ACHN (cell line): ENCODE measurements around the gene B4GALT7.

ENCODE experiments used
- DNase-seq: peaks from one replicate; pipeline ENCODE4 v3.0.0-alpha.2; 2015
- in situ Hi-C: cut with HindIII; loops from 2 replicates; pipeline ENCODE4 v1.10.0; 2017; ENCODE audit warnings: low sequenced_read_pairs, low pct_ligation_motif_present, low pct_unique_long_range_greater_than_20kb

B4GALT7 gene

GRCh38 chr5:177592010-177592834, 7.7 kb upstream of the B4GALT7 start, which contains the start of gene TMED9:
Gene TMED9, plus strand, starts transcription at chr5:177592203. Its CDS starts 12 bp downstream, at chr5:177592215.
- peak; percentile 79 for DNase-seq
- in situ Hi-C loops: no loop called here

- in situ Hi-C loops: no loop called here
- no peak for DNase-seq
Measured at GRCh38 chr5:177592905-177593304, 7.0 kb upstream of the B4GALT7 start.

GRCh38 chr5:177593511-177593910, 6.4 kb upstream of the B4GALT7 start:
- no peak for DNase-seq
- in situ Hi-C loops: no loop called here

- no peak for DNase-seq
- in situ Hi-C loops: no loop called here
Measured at GRCh38 chr5:177594071-177594470, 5.9 kb upstream of the B4GALT7 start.

- in situ Hi-C loops: no loop called here
- DNase-seq: no peak
Measured at GRCh38 chr5:177595026-177595585, 4.8 kb upstream of the B4GALT7 start.

- in situ Hi-C loops: no loop called here
- peak; percentile 59 for DNase-seq
Measured at GRCh38 chr5:177595991-177596774, 3.7 kb upstream of the B4GALT7 start.

GRCh38 chr5:177596775-177597238, 3.1 kb upstream of the B4GALT7 start:
- DNase-seq: no peak
- in situ Hi-C loops: no loop called here

GRCh38 chr5:177598477-177598876, 1.5 kb upstream of the B4GALT7 start:
- in situ Hi-C loops: no loop called here

GRCh38 chr5:177600508-177601018, 631 bp downstream of the B4GALT7 start:
- DNase-seq: peak; percentile 7
- in situ Hi-C loops: no loop called here

More at GRCh38 chr5:177598477-177598876, 1.5 kb upstream of the B4GALT7 start:
- no peak for DNase-seq

- in situ Hi-C loops: no loop called here
- no peak for DNase-seq
Measured at GRCh38 chr5:177601126-177601525, 1.2 kb downstream of the B4GALT7 start.

DNA sequence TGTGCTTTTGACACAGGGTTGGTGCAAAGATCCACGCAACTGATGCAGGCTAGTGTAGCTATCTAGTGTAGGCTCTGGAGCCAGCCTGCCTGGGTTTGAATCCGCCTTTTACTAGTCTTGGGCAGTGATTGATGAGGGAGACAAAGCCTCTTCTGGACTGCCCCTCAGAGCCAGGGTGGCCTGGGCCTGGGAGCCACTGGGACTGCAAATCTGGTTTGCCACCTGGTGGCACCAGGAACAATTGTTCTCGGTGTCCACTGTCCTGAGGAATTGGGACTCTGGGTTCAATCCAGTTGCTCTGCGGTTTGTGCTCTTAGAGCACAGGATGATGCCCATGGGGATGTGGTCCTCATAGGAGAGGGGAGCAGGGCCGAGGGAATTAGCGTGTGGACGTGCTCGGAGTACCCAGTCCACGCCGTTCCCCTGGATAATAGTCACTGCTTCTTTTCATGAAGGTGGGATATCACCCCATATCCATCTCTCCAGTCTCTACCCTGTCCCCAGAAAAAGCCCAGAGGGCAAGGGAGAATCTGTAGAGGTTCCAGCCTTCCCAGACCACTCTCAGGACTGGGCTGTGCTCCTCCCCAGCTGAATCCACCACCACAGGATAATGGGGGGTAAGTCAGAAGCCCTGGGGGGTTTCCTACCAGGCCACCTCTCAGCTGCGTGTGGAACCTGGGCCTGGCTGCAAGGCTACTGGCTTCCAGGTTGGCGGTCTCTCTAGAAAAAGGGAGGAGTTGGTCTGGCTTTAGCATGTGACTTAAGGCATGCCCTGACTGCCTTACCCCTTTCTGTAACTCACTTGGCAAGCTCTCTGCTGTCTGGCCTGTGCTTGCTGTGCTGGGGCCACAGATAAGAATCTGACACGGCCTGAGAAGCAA, 1.9 kb downstream of the B4GALT7 start:
- peak; percentile 9 for DNase-seq
- in situ Hi-C loops: no loop called here

- in situ Hi-C loops: no loop called here
- no peak for DNase-seq
Measured at GRCh38 chr5:177602458-177602830, 2.5 kb downstream of the B4GALT7 start.

DNA sequence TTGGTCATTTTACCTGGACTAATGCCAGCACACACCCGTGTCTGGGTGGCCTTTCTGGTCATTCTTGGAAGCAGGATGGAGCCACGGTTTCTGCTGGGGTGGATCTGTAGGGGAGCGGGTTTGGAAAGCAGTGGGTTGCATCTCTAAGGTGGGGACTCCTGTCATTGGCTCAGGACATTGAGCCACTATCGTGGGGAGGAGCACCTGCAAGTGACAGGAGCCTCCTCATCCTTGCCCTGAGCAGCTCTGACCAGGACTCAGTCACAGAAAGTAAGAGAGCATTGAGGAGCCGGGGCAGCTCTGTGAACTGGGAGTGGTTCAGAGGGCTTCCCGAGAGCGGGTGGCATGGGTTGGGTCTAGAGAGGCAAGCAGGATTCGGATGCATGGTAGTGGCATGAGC, 3.7 kb downstream of the B4GALT7 start:
- in situ Hi-C loops: no loop called here
- no peak for DNase-seq

DNA sequence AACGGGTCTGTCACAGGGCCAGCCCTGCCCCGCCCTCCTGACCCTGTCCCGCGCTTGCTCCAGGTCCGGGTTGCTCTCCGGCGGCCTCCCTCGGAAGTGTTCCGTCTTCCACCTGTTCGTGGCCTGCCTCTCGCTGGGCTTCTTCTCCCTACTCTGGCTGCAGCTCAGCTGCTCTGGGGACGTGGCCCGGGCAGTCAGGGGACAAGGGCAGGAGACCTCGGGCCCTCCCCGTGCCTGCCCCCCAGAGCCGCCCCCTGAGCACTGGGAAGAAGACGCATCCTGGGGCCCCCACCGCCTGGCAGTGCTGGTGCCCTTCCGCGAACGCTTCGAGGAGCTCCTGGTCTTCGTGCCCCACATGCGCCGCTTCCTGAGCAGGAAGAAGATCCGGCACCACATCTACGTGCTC, 4.2 kb downstream of the B4GALT7 start:
- in situ Hi-C loops: no loop called here
- DNase-seq: no peak

DNA sequence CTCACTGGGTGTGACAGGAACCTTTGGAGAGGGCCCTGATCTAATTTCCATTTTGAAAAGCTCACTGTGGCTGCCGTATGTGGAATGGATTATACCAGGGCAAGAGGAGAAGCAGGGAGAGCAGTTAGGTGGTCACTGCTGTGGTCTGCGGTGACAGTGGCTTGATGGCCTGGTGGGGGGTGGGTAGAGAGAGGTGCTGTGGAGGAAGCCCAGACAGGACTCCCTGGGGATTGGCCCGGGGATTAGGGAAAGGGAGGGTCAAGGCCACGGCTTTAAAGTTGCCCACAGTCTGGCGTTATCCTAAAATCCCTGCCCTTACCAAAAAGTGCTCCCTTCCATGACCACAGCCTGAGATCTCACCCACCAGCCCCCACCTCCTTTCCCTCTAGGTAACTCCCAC, 4.7 kb downstream of the B4GALT7 start:
- no peak for DNase-seq
- in situ Hi-C loops: no loop called here

DNA sequence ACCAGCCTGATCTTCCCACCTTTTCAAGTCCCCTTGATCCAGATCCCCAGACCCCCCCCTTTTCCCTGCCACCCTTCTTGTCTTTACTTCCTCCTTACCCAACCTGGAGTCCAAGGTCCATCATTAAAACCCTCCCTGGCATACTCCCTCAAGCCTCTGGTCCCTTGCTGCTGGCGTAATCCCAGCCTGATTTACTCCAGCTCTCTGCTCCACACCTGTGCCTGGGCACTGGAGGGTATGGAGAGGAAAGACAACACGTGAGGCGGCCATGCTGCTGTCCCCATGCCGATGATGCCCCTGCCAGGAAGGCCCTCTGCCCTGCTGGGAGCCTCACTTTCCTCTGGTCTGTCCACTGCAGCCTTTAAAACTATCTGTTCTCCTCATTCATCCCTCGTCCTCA, 5.1 kb downstream of the B4GALT7 start:
- in situ Hi-C loops: no loop called here
- no peak for DNase-seq

DNA sequence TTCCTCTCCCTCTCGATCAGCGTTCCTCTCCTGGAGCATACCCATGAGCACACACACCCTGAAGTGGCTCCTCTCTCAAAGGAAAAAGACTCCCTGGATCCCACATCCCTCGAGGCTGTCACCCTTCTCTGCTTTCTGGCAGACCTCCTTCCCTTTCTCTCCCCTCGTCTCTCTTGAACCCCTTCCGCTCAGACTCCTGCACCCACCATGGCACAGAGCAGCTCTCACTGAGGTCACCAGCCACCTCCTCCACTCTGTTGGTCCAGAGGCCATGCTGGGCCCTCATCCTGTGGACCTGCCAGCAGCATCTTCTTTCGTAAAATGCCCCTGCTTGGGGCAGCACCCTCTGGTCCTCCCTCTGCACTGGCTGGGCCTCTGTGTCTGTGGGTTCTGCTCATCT, 5.7 kb downstream of the B4GALT7 start:
- in situ Hi-C loops: no loop called here
- no peak for DNase-seq
